ENCODE data around the gene CHN2.

The CHN2 gene

GRCh38 chr7:29304756-29305155, 110.2 kb downstream of the CHN2 start:
- no peak for TF ChIP-seq CTCF (conservative IDR thresholded peaks at IDR 0.05)
- H3K27ac ChIP-seq: no peak overlapping the region

- H3K27ac ChIP-seq: no peak overlapping the region
- no peak for TF ChIP-seq CTCF (conservative IDR thresholded peaks at IDR 0.05)
These were observed 111.9 kb downstream of the CHN2 start for GRCh38 chr7:29306319-29306991.

DNA sequence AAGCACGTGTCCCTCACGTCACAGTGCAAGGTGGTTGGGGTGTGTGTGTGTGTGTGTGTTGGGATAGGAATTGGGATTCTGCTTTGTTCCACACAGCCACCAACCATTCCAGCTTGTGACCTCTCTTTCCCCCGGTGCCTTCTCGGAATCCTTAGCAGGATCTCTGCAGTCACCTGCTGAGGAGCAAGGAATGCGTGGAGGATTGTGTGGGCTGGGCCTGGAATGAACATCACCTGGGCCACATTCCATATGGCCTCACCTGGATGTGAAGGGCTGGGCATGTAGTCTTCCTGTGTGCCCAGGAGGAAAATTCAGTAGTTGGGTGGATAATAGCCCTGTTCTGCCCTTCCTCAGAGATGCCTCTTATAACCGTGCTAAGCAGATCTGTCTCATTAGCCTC, 113.8 kb downstream of the CHN2 start:
- H3K27ac ChIP-seq: no peak overlapping the region
- no peak for TF ChIP-seq CTCF (conservative IDR thresholded peaks at IDR 0.05)

- no peak overlapping the region for H3K27ac ChIP-seq
- peak; percentile 64 for TF ChIP-seq CTCF (conservative IDR thresholded peaks at IDR 0.05)
These were observed 114.7 kb downstream of the CHN2 start for GRCh38 chr7:29309041-29309854.

- H3K27ac ChIP-seq: no peak overlapping the region
- no peak for TF ChIP-seq CTCF (conservative IDR thresholded peaks at IDR 0.05)
These were observed 116.0 kb downstream of the CHN2 start for GRCh38 chr7:29310625-29311024.

GRCh38 chr7:29311314-29311713, 116.7 kb downstream of the CHN2 start:
- no peak overlapping the region for H3K27ac ChIP-seq
- TF ChIP-seq CTCF (conservative IDR thresholded peaks at IDR 0.05): no peak

- TF ChIP-seq CTCF (conservative IDR thresholded peaks at IDR 0.05): no peak
- no peak overlapping the region for H3K27ac ChIP-seq
These were observed 119.6 kb downstream of the CHN2 start for GRCh38 chr7:29314148-29314547.

Measured in VCaP (cell line).